ENCODE results near the gene IMPG1. TPM values are rescaled to one million over a fixed set of nuclear protein-coding genes. Genes with fewer than 3 reads are reported as not detected.

Gene IMPG1
- total RNA-seq, 1 experiment from 2014 or later, result not detected

GRCh38 chr6:75926293-75927168 is 145.9 kb downstream of the IMPG1 start:
- Mint-ChIP-seq H3K4me1 (peaks cover 5 to 7% of the 10 kb centered on the region in 2 experiments; a peak in 2 of 4 replicates), H3K4me3 (no peak overlapping the region), H3K36me3 (ENCODE audit: insufficient read depth in 1 of 3, low read depth in 3 of 3) (no peaks in the 10 kb centered on the region), H3K27ac (peak overlapping the region in 1 of 3 experiments; percentile 34; a peak in 1 of 7 replicates), H3K9me3 (no peaks in the 10 kb centered on the region), H3K27me3 (ENCODE audit: low read depth) (0 out of 2 replicates have a peak, but pooled peaks cover 1% of the 10 kb centered on the region)
- H2BK120ac ChIP-seq (ENCODE audit: low read depth, low read length, poor library complexity, severe bottlenecking), result no peak overlapping the region
- H3K27ac ChIP-seq (ENCODE audit: insufficient read length, low read depth, low read length), result no peak overlapping the region
- H3K79me2 ChIP-seq (ENCODE audit: insufficient read depth, low read length), result no peaks in the 10 kb centered on the region
- DNase-seq, result no peak
- TF ChIP-seq CTCF (conservative IDR thresholded peaks at IDR 0.05), result no peak
- H3K4me2 ChIP-seq (ENCODE audit: insufficient read depth, insufficient read length, low read length), result no peak overlapping the region
- no peak overlapping the region for H3K23ac ChIP-seq (ENCODE audit: insufficient read length, low read depth, low read length)
- no peak overlapping the region for H2BK5ac ChIP-seq (ENCODE audit: insufficient read length, low read length)
- H2AFZ ChIP-seq (ENCODE audit: low read length), result no peak overlapping the region
- H3K4ac ChIP-seq (ENCODE audit: low read depth, low read length), result no peak overlapping the region
- no peak overlapping the region for H2AK5ac ChIP-seq (ENCODE audit: insufficient read length, low read length)
- H3K56ac ChIP-seq (ENCODE audit: insufficient read length, low read depth, low read length), result no peak overlapping the region
- no peaks in the 10 kb centered on the region for H3K9me3 ChIP-seq (ENCODE audit: control insufficient read depth, low read depth, low read length)
- no peak overlapping the region for H4K91ac ChIP-seq (ENCODE audit: insufficient read length, low read depth, low read length)
- H3K79me1 ChIP-seq (ENCODE audit: insufficient read depth, low read depth, low read length, poor library complexity, severe bottlenecking), result no peaks in the 10 kb centered on the region
- no peak overlapping the region for H2BK20ac ChIP-seq (ENCODE audit: low read depth, low read length, poor library complexity, severe bottlenecking)
- no peak overlapping the region for H2BK12ac ChIP-seq (ENCODE audit: insufficient read length, low read depth, low read length)
- H3T11ph ChIP-seq (ENCODE audit: low read length), result no peak overlapping the region
- H3K23me2 ChIP-seq (ENCODE audit: insufficient read length, low read depth, low read length, poor library complexity, severe bottlenecking), result no peaks in the 10 kb centered on the region
- H3K14ac ChIP-seq (ENCODE audit: insufficient read depth, low read length), result no peak overlapping the region
- no peak overlapping the region for H3K9ac ChIP-seq (ENCODE audit: extremely low read depth, insufficient read length, low read length)
- no peaks in the 10 kb centered on the region for H3K27me3 ChIP-seq (ENCODE audit: insufficient read depth, low read length)
- H3K4me1 ChIP-seq (ENCODE audit: insufficient read depth, low read length), result no peaks in the 10 kb centered on the region
- H4K5ac ChIP-seq (ENCODE audit: insufficient read length, low read depth, low read length), result no peak overlapping the region
- no peak overlapping the region for H4K8ac ChIP-seq (replicated peaks; ENCODE audit: insufficient read length, low read depth, low read length)
- H3K18ac ChIP-seq (ENCODE audit: insufficient read length, low read depth, low read length), result no peak overlapping the region
- no peak overlapping the region for H2BK15ac ChIP-seq (ENCODE audit: low read depth, low read length)
- WGBS (ENCODE audit: extremely low coverage, insufficient read length, low lambda C conversion rate), result no CpG with 5 or more reads among the region's 5 CpGs
- H4K20me1 ChIP-seq (ENCODE audit: control insufficient read depth, insufficient read depth, insufficient read length), result no peaks in the 10 kb centered on the region
